H1 (cell line): Measurements from ENCODE around the gene P4HB. TPM values are rescaled to one million over a fixed set of nuclear protein-coding genes. Genes with fewer than 3 reads are reported as not detected.

Experiments
- MAFK ChIP-seq: IDR thresholded peaks from 2 replicates; pipeline ENCODE4 v1.6.1; 2012; ENCODE audit warnings: low read depth, mild to moderate bottlenecking, improper control_type of control experiment, low read length
- polyA plus RNA-seq, 7 experiments: library from polyadenylated mRNA; depleted of rRNA in 3 of 7; stranded (reverse) in 5 of 7; unstranded in 2 of 7; fragments of >200 nt in 5 of 7; fragments of 200-250 nt in 2 of 7; gene quantifications; 1 replicate in 5 of 7; 2 replicates in 1 of 7; 4 replicates in 1 of 7; pipeline versions ENCODE4 v1.2.1 to v1.2.3, GENCODE V29; 2011 to 2013; ENCODE audit warnings: missing spikeins in 2 of 7, mixed read lengths in 2 of 7
- total RNA-seq: library from RNA; stranded (reverse); fragmentation: NEBNext Ultra II Directional; extraction: Animal tissue kit (Norgen Biotek cat#: 25700); gene quantifications from 2 replicates; pipeline ENCODE4 v1.2.1, GENCODE V29; 2021

Gene P4HB
- total and polyA plus RNA-seq, 2 of the 8 experiments (the other 6 are each of a cell fraction or from before 2014, with no cell fraction given): 41.4 to 379 TPM

DNA sequence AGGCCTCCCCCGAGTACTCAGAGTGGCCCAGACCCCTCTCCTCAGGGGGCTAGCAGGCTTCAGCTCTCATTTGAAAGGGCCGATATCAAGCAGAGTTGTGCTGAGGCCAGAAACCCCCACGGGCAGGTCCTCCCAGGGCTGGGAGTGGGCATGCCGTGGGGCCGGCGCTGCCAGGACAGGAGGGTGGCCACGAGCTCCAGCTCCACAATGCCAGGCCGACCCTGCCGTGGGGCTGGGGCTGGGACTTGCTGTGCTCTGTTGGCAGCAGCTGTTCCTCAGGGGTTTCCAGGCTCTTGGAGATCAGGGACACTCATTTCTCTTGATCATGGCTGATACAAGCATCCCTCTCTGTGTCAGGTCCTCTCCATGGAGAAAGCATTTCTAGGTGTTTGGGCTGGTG lies 38.5 kb upstream of the P4HB start (continued):
- no peak for TF ChIP-seq MAFK
